Activated CD4-positive, alpha-beta T cell treated with anti-CD3 and anti-CD28 coated beads, Interleukin-2, Interleukin-6, amounts not matched to agents 100 ng/mL and 50 ng/mL, durations not matched to agents 16 hours and 8 hours (primary cell): Measurements from ENCODE around the gene YIPF7.

Source experiments
- DNase-seq: peaks from one replicate; pipeline ENCODE4 v3.0.0-alpha.2; 2020

Gene YIPF7

DNA sequence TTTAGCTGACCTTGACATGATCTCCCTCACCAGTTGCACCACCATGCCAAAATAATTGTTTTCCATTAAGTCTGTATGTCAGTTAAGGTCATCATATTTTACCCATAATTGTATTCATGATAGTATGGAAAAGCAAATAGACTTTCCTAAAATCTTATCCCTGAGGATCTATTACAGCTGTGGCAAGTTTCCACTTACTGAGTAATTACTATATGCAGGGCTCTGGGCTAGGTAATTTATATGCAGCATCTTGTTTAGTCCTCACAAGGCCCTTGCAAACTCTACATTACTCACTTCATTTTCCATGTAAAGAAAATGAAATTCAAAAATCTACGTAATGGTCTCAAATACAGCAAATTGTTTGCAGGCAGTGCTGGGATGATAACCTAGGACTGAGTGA lies 34.8 kb downstream of the YIPF7 start:
- no peak for DNase-seq

DNA sequence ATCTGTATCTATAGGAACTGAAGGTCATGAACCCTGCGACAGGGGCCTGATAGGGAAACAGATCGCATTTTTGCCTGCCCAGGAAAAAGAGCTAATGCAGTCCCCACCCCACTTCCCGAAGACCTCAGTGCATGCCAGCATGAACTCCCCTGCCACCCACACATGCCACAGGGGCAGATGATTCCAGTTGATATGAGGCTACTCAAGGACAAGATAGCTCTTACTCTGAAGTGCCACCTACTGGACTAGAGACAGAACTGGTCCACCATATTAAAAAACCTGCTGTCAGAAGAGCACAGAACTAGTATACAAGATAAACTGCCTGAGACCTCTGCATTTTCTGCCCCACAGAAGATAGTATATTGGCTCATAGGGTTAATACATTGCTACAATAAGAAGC lies 68.0 kb downstream of the YIPF7 start:
- DNase-seq: peak; percentile 1

GRCh38 chr4:44580231-44580630 lies 71.2 kb downstream of the YIPF7 start:
- no peak for DNase-seq

DNA sequence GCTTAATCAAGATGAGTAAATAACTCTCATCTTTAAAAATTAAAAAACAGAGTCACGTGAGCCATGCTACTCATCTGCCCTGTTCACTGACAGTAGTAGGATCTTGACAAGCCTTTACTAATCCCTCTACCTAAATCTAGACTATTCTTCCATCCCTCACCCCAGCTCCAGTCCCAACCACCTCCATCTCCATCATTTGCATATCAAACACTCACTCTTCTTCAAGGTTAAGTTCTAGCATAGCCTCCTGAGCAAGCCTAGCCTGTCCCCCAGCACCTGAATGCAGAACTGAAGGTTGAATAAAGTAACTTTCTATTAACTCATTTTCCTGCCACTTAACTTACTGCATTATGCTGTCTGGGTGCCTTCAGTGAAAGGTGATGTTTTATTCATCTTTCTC lies 72.5 kb downstream of the YIPF7 start:
- DNase-seq: no peak
